ENCODE measurements around the gene MAP3K15.

Gene MAP3K15

DNA sequence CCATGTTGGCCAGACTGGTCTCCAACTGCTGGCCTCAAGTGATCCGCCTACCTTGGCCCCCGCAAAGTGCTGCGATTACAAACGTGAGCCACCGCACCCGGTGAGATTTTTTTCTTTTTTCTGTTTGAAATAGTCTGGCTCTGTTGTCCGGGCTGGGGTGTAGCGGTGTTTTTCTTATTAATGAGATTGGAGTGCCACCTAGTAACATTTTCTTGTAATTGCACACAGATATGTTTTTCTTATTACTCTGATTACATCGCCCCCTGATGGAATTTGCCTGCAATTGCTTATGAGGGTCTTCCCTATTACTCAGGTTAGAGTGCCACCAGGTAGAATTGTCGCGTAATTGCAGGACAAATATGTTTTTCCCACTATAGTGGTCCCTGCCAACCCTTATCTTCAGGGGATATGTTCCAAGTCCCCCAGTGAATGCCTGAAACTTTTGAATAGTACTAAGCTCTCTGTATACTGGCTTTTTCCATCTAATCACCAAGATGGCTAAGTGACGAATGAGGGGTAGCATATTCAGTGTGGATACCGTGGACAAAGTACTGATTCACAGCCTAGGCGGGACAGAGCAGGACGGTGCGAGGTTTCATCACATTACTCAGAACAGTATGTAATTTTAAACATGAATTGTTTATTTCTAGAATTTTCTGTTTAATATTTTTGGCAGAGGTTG, 180.2 kb downstream of the MAP3K15 start:
- no peak for DNase-seq

DNA sequence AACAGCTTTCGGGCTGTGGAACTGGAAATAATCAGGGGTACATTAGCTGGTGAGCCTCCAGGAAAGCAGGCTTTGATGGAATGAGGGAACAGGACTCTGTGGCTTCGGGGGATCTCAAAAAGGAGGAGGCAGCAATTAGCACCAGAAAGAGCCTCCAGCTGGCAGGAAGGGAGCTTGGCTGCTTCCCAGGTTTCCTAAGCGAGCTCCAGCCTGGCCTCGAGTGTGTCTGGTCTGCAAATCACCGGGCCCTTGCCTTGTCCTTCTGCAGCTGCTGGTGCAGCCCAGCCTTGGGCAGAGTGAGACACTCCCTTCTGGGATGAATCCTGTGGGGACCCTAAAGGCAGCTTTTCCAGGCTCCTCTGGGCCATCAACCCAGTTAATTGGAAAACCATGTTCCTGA, 182.3 kb downstream of the MAP3K15 start:
- DNase-seq = no peak

DNA sequence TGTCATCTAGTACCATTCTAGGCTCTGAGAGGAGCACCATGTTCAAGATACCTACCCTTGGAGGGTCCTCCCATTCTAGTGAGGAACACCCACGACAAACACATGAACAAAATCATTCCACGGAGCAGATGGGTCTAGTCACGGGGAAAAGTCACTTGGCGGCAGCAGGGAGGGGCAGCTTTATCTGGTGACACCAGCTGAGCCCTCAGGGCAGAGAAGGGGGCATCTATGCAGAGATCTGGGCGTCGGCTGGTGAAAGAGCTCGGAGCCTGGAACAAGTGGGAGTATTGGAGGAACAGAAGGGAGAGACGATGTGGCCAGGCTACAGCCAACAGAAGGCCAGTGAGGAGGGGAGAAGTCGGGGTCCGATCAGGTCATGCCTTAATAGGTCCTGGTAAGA, 183.5 kb downstream of the MAP3K15 start:
- DNase-seq = no peak

DNA sequence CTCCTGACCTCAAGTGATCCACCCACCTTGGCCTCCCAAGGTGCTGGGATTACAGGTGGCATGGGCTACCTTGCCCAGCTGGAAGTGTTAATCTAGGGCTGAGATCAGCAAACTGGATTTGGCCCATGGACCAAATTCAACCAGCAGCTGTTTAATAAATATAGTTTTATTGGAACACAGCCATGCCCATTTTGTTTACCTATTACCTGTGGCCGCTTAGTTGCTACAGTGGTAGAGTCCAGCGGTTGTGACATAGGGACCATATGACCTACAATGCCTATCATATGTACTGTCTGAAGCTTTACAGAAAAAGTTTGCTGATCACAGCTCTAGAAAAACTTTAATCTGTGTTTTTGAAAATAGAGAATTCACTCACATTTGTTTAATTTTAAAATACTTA, 188.7 kb downstream of the MAP3K15 start:
- DNase-seq = no peak

Measured in activated CD8-positive, alpha-beta memory T cell treated with anti-CD3 and anti-CD28 coated beads, Interleukin-2, amount 50 U/mL, for 4 hours (primary cell).